GM03348 (cell line): ENCODE results near the gene CLDND2.

Experiments
- DNase-seq: peaks from one replicate; pipeline ENCODE4 v3.0.0; 2012; ENCODE audit warnings: low spot score

Gene CLDND2

DNA sequence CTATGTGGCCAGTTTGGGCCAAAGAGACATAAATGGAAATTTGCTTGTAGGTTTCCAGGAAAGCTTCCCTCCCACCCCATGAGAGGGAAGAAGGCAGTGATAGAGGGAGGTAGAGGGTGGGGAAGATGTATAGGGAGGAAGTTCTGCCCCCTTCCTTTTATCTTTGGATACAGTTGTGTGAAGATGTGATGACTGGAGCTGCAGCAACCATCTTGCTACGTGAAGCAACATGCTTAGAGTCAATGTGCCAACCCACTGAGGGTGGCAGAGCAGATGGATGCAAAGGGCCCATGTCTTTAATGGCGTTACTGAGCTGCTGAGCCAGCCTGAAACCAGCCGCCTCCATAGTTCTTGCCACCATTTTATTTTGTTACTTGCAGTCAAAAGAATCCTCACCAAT lies 37.6 kb downstream of the CLDND2 start:
- DNase-seq: no peak

DNA sequence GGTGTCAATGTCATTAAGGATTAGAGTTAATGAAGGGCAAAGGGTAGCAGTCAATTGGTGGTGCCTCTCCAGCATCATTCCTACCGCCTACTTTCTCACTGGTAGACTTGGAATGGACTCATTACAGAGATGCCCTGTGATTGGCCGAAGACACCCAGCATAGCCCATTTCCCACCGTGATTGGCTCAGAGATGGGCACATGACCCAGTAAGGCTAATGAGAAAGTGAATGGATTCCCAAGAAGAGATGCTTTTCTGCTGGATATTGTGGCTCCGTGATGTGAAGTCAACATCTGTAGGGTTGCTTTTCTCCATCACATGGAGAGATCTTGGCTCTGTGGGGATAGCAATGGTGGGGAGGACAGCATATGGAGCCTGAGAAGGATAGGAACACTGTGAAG lies 38.4 kb downstream of the CLDND2 start:
- no peak for DNase-seq

DNA sequence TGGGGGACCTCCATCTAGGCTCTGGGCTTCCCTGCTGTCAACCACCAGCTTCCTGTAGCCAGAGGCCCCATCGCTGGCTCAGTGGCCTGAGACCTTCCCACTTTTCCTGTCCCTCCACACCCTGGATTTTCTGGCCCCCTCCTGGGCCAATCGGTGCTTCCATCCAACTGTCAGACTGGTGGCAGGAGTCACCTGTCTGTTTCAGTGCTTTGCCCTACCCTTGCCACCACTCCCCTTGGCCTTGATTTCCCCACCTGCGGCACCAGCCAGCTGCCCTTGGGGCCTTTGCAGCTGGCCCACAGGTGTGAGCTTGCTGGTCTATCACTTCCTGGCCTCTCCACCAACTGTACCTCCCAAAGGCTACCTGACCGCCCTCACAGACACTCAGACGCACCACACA lies 39.4 kb downstream of the CLDND2 start:
- no peak for DNase-seq

DNA sequence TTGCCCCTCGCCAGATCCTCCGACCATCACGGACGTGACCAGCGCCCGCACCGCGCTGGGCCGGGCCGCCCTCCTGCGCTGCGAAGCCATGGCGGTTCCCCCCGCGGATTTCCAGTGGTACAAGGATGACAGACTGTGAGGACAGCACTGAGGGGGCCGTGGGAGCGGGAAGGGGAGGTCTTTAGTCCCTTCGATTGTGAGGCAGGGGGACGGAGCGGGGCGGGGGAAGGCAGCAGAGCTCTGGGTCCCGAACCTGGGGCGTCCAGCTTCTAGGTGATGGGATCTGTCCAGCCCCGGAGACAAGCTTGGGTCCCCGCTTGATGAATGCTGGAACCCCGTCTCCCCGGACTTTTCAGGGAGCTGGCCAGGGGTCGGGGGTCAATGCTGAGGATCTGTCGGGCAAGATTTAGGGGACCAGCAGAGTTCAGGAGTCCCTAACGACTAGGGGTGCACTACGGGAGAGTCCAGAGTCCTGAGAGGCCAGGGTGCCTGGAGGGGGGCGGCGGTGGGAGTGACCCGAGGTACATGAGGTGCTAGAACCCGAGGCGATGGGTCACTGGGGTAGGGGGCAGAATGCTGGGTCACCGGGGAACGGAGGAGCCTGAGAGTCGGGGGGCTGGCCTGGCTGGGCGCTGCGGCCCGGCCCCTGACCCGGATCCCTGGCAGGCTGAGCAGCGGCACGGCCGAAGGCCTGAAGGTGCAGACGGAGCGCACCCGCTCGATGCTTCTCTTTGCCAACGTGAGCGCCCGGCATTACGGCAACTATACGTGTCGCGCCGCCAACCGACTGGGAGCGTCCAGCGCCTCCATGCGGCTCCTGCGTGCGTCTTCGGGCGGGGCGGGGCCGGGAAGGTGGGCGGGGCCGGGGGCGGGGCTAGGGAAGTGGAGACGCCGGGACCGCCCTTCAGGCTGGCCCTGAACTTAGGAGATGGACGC lies 41.5 kb downstream of the CLDND2 start:
- peak; percentile 80 for DNase-seq

DNA sequence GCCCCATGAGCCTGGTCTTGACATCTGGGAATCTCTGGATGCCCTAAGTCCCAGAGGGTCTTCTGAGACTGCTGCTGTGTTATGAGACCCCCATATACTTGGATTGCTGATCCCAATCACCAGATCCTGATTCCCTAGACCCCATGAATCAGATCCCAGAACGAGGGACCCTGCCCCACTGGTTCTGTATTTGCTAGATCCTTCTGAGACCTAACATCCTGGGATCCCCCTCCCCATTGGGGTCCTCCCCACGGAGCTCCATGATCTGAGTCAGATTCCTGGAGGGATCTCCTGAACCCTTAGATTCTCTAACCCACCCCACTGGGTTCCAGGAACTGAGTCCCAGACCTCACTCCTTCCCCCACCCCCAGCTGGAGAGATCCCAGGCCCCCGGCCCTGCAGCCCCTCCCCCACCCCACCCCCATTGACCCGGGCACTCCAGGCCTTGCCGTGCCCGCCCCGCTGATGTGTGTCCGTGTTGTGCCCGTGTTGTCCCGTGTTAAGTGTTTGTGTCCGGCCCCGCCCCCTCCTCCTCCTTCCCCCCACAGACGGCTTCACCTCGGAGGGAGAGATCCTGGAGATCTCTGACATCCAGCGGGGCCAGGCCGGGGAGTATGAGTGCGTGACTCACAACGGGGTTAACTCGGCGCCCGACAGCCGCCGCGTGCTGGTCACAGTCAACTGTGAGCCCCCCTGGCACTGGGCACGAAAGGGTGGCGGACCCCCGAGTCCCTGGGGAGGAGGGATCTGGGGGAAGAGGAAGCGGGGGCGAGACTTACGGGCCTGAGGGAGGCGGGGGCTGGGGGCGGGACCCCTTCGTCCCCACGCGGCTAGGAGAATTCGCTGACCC lies 42.4 kb downstream of the CLDND2 start:
- no peak for DNase-seq

DNA sequence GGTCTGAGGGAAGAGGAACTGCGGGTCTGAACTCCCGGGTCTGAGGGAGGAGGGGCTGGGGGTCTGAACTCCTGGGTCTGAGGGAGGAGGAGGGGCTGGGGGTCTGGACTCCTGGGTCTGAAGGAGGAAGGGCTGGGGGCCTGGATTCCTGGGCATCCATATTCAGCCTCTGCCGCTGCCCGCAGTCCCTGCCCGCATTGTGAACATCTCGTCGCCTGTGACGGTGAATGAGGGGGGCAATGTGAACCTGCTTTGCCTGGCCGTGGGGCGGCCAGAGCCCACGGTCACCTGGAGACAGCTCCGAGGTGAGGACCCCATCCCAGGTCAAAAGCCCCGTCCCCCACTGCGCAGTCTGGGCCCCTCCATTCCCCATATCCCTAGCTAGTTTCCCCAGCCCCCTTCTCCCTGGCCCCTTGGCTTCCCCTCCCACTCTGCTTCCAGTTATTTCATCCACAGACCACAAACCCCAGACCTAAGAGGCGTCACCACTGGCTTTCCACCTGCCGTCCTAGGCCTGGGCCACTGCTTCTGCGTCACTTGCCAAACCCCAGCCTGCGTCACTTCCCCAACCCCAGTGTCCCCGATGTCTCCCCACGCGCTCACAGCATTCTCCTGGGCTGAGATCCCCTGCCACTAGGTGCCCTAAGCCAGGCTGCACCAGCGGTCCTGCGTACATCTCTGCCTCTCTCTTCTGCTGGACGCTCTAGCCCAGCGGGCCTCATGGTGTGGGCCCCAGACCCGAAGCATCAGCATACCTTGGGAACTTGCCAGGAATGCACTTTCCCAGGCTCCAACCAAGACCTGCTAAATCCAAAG lies 43.4 kb downstream of the CLDND2 start:
- no peak for DNase-seq

DNA sequence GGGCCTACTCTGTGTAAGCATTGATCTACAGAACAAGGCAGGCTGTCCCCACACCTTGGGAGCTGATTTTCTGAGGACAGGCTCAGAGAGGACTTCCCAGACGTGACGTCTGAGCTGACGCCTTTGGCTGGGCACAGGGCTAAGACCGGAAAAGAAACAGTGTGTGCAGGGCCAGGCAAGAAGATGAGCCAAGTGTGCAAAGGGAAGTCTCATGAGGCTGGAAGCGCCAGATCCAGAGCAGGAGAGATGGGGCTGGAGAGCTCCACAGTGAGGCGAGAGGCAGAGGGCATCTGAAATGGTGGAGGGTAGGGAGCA lies 44.7 kb downstream of the CLDND2 start:
- DNase-seq: no peak

DNA sequence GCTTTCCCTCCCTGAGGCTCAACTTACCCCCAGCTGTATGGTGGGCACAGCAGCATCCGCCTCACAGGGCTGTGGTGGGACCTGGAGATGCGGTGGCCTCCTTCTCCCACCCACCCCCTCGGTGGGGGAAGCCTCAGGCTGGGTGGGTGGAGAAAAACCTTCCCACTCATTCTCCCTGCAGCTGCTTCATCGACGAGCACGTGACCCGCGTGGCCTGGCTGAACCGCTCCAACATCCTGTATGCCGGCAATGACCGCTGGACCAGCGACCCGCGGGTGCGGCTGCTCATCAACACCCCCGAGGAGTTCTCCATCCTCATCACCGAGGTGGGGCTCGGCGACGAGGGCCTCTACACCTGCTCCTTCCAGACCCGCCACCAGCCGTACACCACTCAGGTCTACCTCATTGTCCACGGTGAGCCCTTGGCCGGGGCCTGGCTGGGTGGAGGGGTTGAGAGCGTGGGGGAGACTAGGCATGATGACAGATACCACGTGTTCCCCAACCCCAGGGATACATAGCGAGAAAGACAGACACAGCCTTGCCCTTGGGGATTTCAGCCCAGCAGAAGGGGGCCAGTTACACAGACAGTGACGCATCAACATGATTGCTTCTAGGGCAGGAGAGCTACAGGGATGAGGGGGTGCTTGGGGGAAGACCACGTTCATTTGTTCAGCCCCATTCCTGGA lies 45.2 kb downstream of the CLDND2 start:
- no peak for DNase-seq

DNA sequence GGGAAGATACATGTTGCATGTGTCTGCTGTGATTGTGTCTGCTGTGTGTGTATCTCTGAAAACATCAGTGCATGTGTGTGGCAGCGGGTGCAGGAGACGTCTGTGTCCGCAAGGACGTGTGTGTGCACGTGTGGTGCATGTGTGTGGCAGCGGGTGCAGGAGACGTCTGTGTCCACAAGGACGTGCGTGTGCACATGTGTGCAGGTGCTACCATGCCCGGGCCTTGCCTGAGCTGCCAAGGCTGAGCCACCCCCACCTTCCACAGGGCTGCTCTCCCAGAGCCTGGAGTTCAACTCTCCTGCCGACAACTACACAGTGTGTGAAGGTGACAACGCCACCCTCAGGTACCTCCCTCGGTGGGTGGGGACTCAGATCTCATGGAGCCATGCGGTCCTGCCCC lies 47.0 kb downstream of the CLDND2 start:
- DNase-seq: no peak

DNA sequence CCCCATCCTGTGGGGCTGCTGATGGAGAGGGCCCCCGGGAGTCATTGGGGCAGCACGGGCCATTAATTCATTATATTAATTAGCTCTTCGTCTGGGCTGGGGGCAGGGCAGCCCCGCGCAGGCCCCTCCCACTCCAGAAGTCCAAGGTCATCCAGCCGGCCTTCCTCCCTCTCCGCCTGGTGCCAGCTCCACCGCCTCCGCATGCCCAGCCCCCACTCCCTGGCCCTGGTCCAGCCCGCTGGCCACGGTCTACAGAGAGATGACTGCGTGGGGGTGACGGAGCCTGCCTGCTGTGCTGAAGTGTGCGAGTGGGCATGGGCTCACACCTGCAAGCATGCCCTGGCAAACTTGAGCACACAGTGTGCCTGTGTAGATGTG lies 48.5 kb downstream of the CLDND2 start:
- no peak for DNase-seq

DNA sequence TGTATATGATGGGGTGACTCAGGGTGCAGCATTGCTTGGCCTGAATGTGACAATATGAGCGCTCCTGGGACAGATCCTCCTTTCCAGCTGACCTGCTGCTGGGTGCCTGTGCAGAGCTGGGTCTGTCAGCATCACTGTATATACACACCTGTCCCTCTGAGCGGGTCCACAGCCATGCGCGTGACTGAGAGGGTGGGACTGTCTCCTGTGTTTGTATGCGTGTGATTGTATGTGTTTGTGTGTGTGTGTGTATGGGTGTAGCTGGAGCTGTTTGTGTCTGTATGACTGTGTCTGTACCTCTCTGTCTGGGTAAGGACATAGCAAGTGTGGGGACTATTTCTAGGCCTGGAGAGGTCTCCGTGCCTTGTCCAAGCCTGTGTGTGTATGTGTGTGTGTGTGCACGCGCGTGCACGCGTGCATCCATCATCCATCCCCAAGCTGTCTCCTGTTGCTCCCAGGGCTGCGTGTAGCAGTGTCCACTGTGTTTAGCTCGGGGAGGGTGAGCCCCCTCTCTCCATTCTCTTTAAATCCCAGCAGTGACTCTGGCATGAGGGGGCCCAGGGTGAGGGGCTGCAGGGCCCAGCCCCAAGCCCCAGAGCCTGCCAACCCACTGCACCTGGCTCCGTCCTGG lies 49.0 kb downstream of the CLDND2 start:
- DNase-seq: no peak

DNA sequence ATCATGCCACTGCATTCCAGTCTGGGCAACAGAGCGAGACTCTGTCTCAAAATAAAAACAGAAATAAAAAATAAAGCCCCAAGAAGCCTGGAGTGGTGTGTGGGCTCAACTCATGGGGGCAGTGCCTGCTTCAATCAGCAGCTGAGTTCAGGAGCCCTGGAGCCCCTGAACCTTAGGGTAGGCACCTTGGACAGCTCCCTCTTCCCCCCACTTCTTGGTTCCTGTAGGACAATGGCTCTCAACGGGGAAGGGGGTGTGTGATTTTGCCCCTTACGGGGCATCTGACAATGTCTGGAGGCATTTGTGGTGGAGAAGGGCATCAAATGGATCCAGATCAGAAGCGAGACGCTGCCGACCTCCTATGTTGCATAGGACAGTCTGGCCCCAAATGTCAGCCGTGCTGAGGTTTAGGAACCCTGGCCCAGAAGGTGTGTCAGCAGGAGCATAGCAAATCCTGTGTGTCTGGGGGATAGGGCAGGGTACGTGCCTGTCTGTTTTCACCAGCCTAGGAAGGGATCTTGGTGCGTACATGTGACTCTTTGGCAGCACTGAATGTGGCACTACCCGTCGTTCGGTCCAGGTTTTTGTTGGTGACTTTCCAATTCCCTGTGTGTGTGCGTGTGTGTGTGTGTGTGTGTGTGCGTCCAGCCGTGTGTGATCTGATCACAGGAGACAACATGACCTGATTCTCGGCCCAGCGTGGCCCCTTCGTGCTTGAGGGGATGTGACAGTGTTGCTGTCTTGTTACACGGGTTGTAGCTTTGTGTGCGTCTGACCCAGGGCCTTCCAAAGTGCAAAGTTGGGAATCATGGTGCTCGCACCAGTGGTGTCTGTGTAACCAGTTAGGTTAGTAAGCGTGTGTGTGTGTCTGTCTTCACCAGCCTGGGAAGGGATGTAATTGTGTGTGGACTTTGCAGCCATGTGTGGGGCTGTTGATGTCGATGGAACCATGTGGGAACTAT lies 49.8 kb downstream of the CLDND2 start:
- DNase-seq: no peak

DNA sequence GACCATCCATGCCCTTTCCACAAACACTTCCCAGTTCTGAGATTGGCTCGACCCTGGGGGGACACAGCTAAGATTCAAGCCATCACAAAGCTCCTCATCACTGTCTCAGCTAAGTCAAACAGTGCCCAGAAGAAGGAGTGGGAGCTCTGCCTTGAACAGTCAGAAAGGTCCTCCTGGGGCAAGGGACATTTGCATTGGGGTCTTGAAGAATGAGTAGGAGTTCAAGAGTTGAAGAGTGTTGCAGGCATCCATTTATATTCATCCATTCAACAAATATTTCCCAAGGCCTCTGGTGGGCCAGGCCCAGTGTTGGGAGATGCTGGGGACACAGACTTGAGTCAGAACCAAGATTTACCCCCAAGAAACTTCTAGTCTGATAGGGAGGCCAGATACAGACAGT lies 50.8 kb downstream of the CLDND2 start:
- DNase-seq: no peak

DNA sequence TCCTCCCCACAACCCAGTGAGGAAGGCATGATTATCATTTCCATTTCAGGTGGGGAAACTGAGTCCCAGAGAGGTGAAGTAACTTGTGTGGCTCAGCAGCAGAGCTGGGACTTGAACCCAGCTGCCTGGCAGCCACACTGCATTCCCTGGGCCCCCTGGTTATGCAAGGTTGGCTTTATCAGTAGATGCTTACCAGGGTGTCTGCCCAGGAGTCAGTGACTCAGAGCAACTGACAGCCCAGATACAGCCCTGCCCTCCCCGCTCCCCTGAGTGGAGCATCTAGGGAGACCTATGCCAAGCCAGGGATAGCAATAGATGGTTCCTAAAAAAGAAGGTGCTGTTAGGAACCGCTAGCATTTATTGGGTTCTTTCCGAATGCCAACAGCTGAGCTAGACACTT lies 51.4 kb downstream of the CLDND2 start:
- DNase-seq: no peak
